Lower leg skin (tissue), 3 donors: ENCODE measurements around the gene NPC1.

Source experiments
- CTCF ChIP-seq, 3 donors: fragments of 450-650 bp; IDR thresholded peaks; one replicate each; pipeline ENCODE4 v1.5.1; 2016; ENCODE audit warnings: antibody characterized with exemption in 3 of 3, mild to moderate bottlenecking in 3 of 3, moderate library complexity in 2 of 3
- POLR2A ChIP-seq, 2 donors: fragments of 450-650 bp; IDR thresholded peaks; one replicate each; pipeline ENCODE4 v1.6.1; 2016 to 2017; ENCODE audit warnings: antibody characterized with exemption in 2 of 2, mild to moderate bottlenecking in 1 of 2, moderate library complexity in 1 of 2

DNA sequence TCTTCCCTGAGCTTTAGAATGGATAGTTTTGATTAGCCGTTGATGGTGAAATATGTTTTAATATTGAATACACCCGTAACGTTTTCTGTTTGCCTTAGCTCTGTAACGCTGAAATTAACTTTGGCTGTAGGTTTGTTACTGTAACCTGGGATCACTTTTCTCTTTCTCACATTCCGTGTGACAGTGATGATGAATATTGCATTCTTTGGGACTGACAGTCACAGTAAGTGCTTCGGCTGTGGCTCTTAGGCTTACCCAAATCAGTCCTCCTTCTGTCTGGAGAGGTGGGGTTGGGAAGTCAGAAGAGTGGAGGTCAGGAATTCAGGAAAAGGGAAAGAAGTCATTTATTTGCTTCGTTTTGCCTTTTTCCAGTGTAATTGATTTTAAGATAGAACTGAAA lies 65.0 kb downstream of the NPC1 start:
- no peak for TF ChIP-seq CTCF (IDR thresholded peaks at IDR 0.05)
- no peak for TF ChIP-seq POLR2A (IDR thresholded peaks at IDR 0.05)
